GM04504 (cell line): ENCODE results near the gene TRABD2B.

Experiments used
- DNase-seq: peaks from one replicate; pipeline ENCODE4 v3.0.0-alpha.2; 2012; ENCODE audit warnings: low read depth

Gene TRABD2B

GRCh38 chr1:47875036-47875435, 122.1 kb downstream of the TRABD2B start:
- no peak for DNase-seq

GRCh38 chr1:47873337-47873736, 123.8 kb downstream of the TRABD2B start:
- no peak for DNase-seq

GRCh38 chr1:47872886-47873285, 124.3 kb downstream of the TRABD2B start:
- no peak for DNase-seq

- no peak for DNase-seq
These were observed 125.3 kb downstream of the TRABD2B start for GRCh38 chr1:47871799-47872353.

- DNase-seq = no peak
These were observed 126.1 kb downstream of the TRABD2B start for GRCh38 chr1:47870946-47871676.

GRCh38 chr1:47870480-47870879, 126.7 kb downstream of the TRABD2B start:
- no peak for DNase-seq

- DNase-seq = no peak
These were observed 128.9 kb downstream of the TRABD2B start for GRCh38 chr1:47868348-47868676.

- no peak for DNase-seq
These were observed 129.5 kb downstream of the TRABD2B start for GRCh38 chr1:47867438-47868347.

- no peak for DNase-seq
These were observed 130.4 kb downstream of the TRABD2B start for GRCh38 chr1:47866601-47867437.

- no peak for DNase-seq
These were observed 131.2 kb downstream of the TRABD2B start for GRCh38 chr1:47865881-47866535.

GRCh38 chr1:47859092-47859743, 138.0 kb downstream of the TRABD2B start:
- no peak for DNase-seq

GRCh38 chr1:47856996-47857395, 140.2 kb downstream of the TRABD2B start:
- no peak for DNase-seq

- no peak for DNase-seq
These were observed 142.0 kb downstream of the TRABD2B start for GRCh38 chr1:47855230-47855629.

- DNase-seq = no peak
These were observed 142.5 kb downstream of the TRABD2B start for GRCh38 chr1:47854552-47855144.

GRCh38 chr1:47853852-47854251, 143.3 kb downstream of the TRABD2B start:
- DNase-seq = no peak

- no peak for DNase-seq
These were observed 144.1 kb downstream of the TRABD2B start for GRCh38 chr1:47853059-47853458.

GRCh38 chr1:47852006-47852718, 145.0 kb downstream of the TRABD2B start:
- no peak for DNase-seq

GRCh38 chr1:47850451-47850850, 146.7 kb downstream of the TRABD2B start:
- no peak for DNase-seq

- no peak for DNase-seq
These were observed 147.5 kb downstream of the TRABD2B start for GRCh38 chr1:47849591-47850261.
